ENCODE data around the gene MED27.

MED27 gene

GRCh38 chr9:132079391-132080091 is at the start of gene MED27:
Gene MED27, minus strand, starts transcription at chr9:132079867. Its CDS starts 23 bp downstream, at chr9:132079844.
- H3K4me3 ChIP-seq (replicated peaks; ENCODE audit: low read depth, low read length), result peak within 1 kb of the TSS; percentile 69
- TF ChIP-seq CTCF (IDR thresholded peaks at IDR 0.05; ENCODE audit: low read length, missing control alignments), result no peak
- DNase-seq (ENCODE audit: low read depth), result peak; percentile 92

GRCh38 chr9:132127888-132128534 is 48.3 kb upstream of the MED27 start:
- no peak overlapping the region for H3K4me3 ChIP-seq (replicated peaks; ENCODE audit: low read depth, low read length)
- no peak for TF ChIP-seq CTCF (IDR thresholded peaks at IDR 0.05; ENCODE audit: low read length, missing control alignments)
- no peak for DNase-seq (ENCODE audit: low read depth)

GRCh38 chr9:132126680-132127236 is 47.1 kb upstream of the MED27 start:
- no peak for DNase-seq (ENCODE audit: low read depth)
- no peak overlapping the region for H3K4me3 ChIP-seq (replicated peaks; ENCODE audit: low read depth, low read length)

GRCh38 chr9:132125944-132126679 is 46.4 kb upstream of the MED27 start:
- no peak for TF ChIP-seq CTCF (IDR thresholded peaks at IDR 0.05; ENCODE audit: low read length, missing control alignments)
- no peak overlapping the region for H3K4me3 ChIP-seq (replicated peaks; ENCODE audit: low read depth, low read length)
- DNase-seq (ENCODE audit: low read depth), result no peak

More at GRCh38 chr9:132126680-132127236, 47.1 kb upstream of the MED27 start:
- TF ChIP-seq CTCF (IDR thresholded peaks at IDR 0.05; ENCODE audit: low read length, missing control alignments), result no peak

- TF ChIP-seq CTCF (IDR thresholded peaks at IDR 0.05; ENCODE audit: low read length, missing control alignments), result no peak
- H3K4me3 ChIP-seq (replicated peaks; ENCODE audit: low read depth, low read length), result no peak overlapping the region
- DNase-seq (ENCODE audit: low read depth), result no peak
Observed at GRCh38 chr9:132125361-132125760, 45.7 kb upstream of the MED27 start.

- no peak for DNase-seq (ENCODE audit: low read depth)
- TF ChIP-seq CTCF (IDR thresholded peaks at IDR 0.05; ENCODE audit: low read length, missing control alignments), result no peak
- no peak overlapping the region for H3K4me3 ChIP-seq (replicated peaks; ENCODE audit: low read depth, low read length)
Observed at GRCh38 chr9:132124800-132125199, 45.1 kb upstream of the MED27 start.

Measured in fibroblast of pulmonary artery (primary cell).